DMS153 treated with DMSO at 0.1 percent for 48 hours (cell line): Measurements from ENCODE around the gene LCLAT1.
"Not testable (repeated sequence)": the region's sequence is repeated elsewhere in the genome, so short reads cannot be mapped to it uniquely, and the experiment has no call there.

Source experiments
- DNase-seq: peaks from one replicate; lab custom pipeline; 2025; ENCODE audit not compliant: unreplicated experiment; lab: John Stamatoyannopoulos, UW

The LCLAT1 gene

GRCh38 chr2:30583204-30583749 lies 136.2 kb downstream of the LCLAT1 start:
- DNase-seq = no peak

- DNase-seq = no peak
Measured at GRCh38 chr2:30584116-30584515, 137.1 kb downstream of the LCLAT1 start.

GRCh38 chr2:30588994-30589393 lies 141.9 kb downstream of the LCLAT1 start:
- DNase-seq = no peak

- no peak for DNase-seq
Measured at GRCh38 chr2:30590407-30590806, 143.4 kb downstream of the LCLAT1 start.

GRCh38 chr2:30591186-30591585 lies 144.1 kb downstream of the LCLAT1 start:
- no peak for DNase-seq

- no peak for DNase-seq
Measured at GRCh38 chr2:30601375-30601774, 154.3 kb downstream of the LCLAT1 start.

- no peak for DNase-seq
Measured at GRCh38 chr2:30605197-30605596, 158.2 kb downstream of the LCLAT1 start.

GRCh38 chr2:30608643-30609042 lies 161.6 kb downstream of the LCLAT1 start:
- DNase-seq = no peak

GRCh38 chr2:30611583-30611982 lies 164.5 kb downstream of the LCLAT1 start:
- no peak for DNase-seq

- DNase-seq = no peak
Measured at GRCh38 chr2:30612371-30612770, 165.3 kb downstream of the LCLAT1 start.

GRCh38 chr2:30613001-30613400 lies 166.0 kb downstream of the LCLAT1 start:
- no peak for DNase-seq

- not testable (repeated sequence) for DNase-seq
Measured at GRCh38 chr2:30614227-30614626, 167.2 kb downstream of the LCLAT1 start.

- no peak for DNase-seq
Measured at GRCh38 chr2:30615926-30616325, 168.9 kb downstream of the LCLAT1 start.

- no peak for DNase-seq
Measured at GRCh38 chr2:30620102-30620501, 173.1 kb downstream of the LCLAT1 start.

GRCh38 chr2:30621836-30622235 lies 174.8 kb downstream of the LCLAT1 start:
- DNase-seq = no peak

- no peak for DNase-seq
Measured at GRCh38 chr2:30622452-30622851, 175.4 kb downstream of the LCLAT1 start.

- DNase-seq = no peak
Measured at GRCh38 chr2:30625276-30625675, 178.2 kb downstream of the LCLAT1 start.

GRCh38 chr2:30625701-30626100 lies 178.7 kb downstream of the LCLAT1 start:
- DNase-seq = no peak

- no peak for DNase-seq
Measured at GRCh38 chr2:30626397-30626796, 179.4 kb downstream of the LCLAT1 start.

- no peak for DNase-seq
Measured at GRCh38 chr2:30627151-30627550, 180.1 kb downstream of the LCLAT1 start.

- no peak for DNase-seq
Measured at GRCh38 chr2:30628341-30628740, 181.3 kb downstream of the LCLAT1 start.

- no peak for DNase-seq
Measured at GRCh38 chr2:30629866-30630265, 182.8 kb downstream of the LCLAT1 start.

GRCh38 chr2:30631051-30631671 lies 184.1 kb downstream of the LCLAT1 start:
- DNase-seq = no peak
